ENCODE data around the gene KCNAB1.
"Not testable (repeated sequence)": the region's sequence is repeated elsewhere in the genome, so short reads cannot be mapped to it uniquely, and the experiment has no call there.

The KCNAB1 gene

DNA sequence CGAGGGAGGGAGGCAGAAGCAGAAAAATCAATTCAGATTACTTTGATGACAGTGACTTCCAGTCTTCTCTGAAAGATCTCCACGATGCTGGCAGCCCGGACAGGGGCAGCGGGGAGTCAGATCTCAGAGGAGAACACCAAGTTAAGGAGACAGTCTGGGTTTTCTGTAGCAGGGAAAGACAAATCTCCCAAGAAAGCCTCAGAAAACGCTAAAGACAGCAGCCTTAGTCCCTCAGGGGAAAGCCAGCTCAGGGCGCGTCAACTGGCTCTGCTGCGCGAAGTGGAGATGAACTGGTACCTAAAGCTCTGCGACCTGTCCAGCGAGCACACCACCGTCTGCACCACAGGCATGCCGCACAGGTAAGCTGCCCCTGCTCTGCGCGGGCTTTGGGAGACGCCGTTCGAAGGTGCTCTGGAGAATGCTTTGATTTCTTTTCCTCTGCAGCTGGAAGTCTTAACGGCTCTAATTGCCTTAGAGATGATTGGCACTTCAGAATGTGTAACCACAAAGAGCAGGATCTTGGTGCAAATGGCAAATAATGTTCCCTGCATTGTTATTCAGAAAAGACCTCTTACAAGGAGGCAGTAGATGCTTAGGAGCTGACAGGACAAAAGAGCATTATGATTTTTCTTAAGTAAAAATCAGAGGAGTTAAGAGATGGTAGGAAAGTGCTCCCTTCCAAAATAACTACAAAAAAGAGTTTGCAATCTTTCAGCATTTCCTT, at the start of gene KCNAB1:
Gene KCNAB1 (plus strand): TSS at position 51 of the 724 bp plus-strand sequence.
- no peak within 1 kb of the TSS for H3K4me3 ChIP-seq (ENCODE audit: low read depth, low read length)
- TF ChIP-seq CTCF (IDR thresholded peaks at IDR 0.05; ENCODE audit: borderline replicate concordance, insufficient read depth, low read depth, low read length): no peak

DNA sequence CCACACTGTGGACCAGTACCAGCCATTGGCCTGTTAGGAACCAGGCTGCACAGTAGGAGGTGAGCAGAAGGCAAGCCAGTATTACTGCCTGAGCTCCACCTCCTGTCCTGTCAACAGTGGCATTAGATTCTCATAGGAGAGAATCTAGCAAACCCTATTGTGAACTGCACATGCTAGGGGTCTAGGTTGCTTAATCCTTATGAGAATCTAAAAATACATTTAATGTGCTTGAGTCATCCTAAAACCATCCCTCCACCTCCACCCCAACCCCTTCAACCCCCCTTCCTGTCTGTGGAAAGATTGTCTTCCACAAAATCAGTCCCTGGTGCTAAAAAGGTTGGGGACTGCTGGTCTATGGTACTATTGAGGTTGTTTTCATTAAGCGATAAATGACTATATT, 49.3 kb upstream of the KCNAB1 start:
- no peak overlapping the region for H3K4me3 ChIP-seq (ENCODE audit: low read depth, low read length)
- no peak for TF ChIP-seq CTCF (IDR thresholded peaks at IDR 0.05; ENCODE audit: borderline replicate concordance, insufficient read depth, low read depth, low read length)

- H3K4me3 ChIP-seq (ENCODE audit: low read depth, low read length): not testable (repeated sequence)
Measured at GRCh38 chr3:156072950-156073657, 47.3 kb upstream of the KCNAB1 start.

DNA sequence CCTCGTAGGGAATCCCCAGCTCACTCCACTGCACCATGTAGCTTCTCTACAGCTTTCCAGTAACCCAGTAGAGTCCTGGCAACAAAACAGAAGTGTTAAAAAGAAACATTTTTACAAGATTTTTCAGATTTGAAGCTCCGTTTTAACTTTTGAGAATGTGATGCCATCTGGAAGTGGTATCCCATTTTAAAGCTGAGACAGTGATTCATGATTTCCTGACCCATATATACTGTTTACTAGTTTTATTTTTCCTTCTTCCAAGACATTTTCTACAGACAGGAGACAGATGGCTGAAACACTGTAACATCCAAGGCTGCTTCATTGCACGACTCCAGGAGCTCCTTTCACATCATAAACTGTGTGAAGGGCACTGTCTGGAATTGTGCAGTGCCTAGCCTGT, 30.3 kb upstream of the KCNAB1 start:
- H3K4me3 ChIP-seq (ENCODE audit: low read depth, low read length): no peak overlapping the region
- no peak for TF ChIP-seq CTCF (IDR thresholded peaks at IDR 0.05; ENCODE audit: borderline replicate concordance, insufficient read depth, low read depth, low read length)

DNA sequence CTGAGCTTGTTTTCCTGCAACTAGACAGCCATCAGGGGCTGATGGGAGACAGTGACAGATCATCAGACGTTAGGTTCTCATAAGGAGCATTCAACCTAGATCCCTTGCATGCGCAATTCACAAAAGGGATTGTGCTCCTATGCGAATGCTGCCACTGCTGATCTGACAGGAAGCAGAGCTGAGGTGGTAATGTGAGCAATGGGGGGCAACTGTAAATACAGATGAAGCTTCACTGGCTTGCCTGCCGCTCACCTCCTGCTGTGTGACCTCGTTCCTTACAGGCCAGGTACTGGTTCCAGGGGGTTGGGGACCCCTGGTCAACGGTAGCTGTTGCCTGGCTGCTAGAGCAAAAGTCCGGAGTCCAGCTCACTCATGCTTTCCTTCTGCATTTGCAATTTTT, 26.4 kb upstream of the KCNAB1 start:
- H3K4me3 ChIP-seq (ENCODE audit: low read depth, low read length): no peak overlapping the region
- TF ChIP-seq CTCF (IDR thresholded peaks at IDR 0.05; ENCODE audit: borderline replicate concordance, insufficient read depth, low read depth, low read length): no peak

DNA sequence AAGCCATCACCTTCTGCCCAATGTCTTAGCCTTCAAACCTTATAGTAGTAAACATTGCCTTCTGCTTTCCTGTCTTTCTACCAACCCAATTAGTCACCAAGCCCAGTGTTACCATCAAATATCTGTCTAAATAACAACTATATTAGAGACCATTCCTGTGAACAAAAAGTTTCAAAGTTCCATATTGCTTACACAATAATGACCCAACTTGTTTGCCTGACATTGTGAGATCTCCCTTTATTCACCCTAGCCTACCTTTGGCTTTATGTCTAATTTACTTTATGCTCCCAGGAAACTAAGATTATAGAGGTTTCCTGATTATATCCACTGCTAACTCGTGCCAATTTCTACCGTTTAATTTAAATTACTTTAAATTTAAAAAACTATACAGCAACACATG, 26.0 kb upstream of the KCNAB1 start:
- no peak for TF ChIP-seq CTCF (IDR thresholded peaks at IDR 0.05; ENCODE audit: borderline replicate concordance, insufficient read depth, low read depth, low read length)
- no peak overlapping the region for H3K4me3 ChIP-seq (ENCODE audit: low read depth, low read length)

GRCh38 chr3:156095652-156096051, 24.7 kb upstream of the KCNAB1 start:
- H3K4me3 ChIP-seq (ENCODE audit: low read depth, low read length): not testable (repeated sequence)

- no peak overlapping the region for H3K4me3 ChIP-seq (ENCODE audit: low read depth, low read length)
- no peak for TF ChIP-seq CTCF (IDR thresholded peaks at IDR 0.05; ENCODE audit: borderline replicate concordance, insufficient read depth, low read depth, low read length)
Measured at GRCh38 chr3:156098437-156099035, 21.8 kb upstream of the KCNAB1 start.

DNA sequence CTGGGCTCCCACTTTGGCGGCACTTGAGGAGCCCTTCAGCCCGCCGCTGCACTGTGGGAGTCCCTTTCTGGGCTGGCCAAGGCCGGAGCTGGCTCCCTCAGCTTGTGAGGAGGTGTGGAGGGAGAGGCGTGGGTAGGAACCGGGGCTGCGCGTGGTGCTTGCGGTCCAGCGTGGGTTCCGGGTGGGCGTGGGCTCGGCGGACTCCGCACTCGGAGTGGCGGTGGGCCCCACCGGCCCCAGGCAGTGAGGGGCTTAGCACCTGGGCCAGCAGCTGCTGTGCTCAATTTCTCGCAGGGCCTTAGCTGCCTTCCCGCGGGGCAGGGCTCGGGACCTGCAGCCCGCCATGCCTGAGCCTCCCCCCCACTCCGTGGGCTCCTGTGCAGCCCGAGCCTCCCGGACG, 21.0 kb upstream of the KCNAB1 start:
- not testable (repeated sequence) for H3K4me3 ChIP-seq (ENCODE audit: low read depth, low read length)

GRCh38 chr3:156099984-156100383, 20.4 kb upstream of the KCNAB1 start:
- not testable (repeated sequence) for H3K4me3 ChIP-seq (ENCODE audit: low read depth, low read length)

Measured in GM12875 (cell line).